HG03175 (cell line): ENCODE data around the gene SPATC1L.

ENCODE experiments used
- ATAC-seq: cut with Tn5 transposase; IDR thresholded peaks from one replicate; pipeline ENCODE4 v1.9.1; 2021; ENCODE audit warnings: mild to moderate bottlenecking, moderate library complexity; ENCODE audit not compliant: unreplicated experiment

Gene SPATC1L

GRCh38 chr21:46137908-46138307, 46.4 kb downstream of the SPATC1L start:
- ATAC-seq = no peak

- ATAC-seq = no peak
Observed at GRCh38 chr21:46136739-46137349, 47.4 kb downstream of the SPATC1L start.

- no peak for ATAC-seq
Observed at GRCh38 chr21:46135782-46136395, 48.4 kb downstream of the SPATC1L start.

- ATAC-seq = no peak
Observed at GRCh38 chr21:46131838-46132651, 52.2 kb downstream of the SPATC1L start.

- ATAC-seq = no peak
Observed at GRCh38 chr21:46131588-46131837, 52.7 kb downstream of the SPATC1L start.

DNA sequence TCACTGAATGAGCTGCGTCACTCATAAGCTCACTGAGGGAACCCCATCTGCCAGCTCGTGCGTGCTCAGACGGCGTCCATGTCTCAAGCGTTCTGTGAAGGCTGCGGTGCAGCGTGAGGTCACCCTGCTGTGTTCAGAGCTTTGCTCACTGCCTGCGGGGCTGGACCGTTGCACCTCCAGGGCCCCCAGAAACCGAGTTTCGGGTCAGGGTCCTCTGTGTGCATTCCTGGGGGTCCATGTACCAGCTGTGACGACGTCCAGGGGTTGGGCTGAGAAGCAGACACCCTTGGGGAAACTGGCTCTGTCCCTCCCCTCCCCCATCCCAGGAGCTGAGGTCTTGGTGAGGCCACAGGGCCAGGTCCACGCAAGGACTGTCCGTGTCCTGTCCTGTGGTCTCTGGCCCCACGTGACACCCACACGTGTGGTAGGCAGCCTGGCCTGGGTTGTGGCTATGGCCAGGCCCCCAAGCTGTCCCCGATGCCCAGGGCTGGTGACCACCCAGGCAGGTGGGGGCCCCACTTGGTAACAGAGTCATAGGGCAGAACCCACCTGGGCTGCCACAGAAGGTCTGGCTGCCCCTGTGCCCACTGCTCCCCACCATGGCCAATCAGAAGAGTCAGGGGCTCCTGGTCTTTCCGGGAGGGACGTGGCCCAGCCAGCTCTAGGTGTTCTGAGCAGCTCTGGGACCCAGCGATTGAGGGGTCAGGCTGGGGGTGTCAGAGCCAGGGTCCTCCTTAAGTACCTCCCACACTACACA, 53.2 kb downstream of the SPATC1L start:
- ATAC-seq = no peak

DNA sequence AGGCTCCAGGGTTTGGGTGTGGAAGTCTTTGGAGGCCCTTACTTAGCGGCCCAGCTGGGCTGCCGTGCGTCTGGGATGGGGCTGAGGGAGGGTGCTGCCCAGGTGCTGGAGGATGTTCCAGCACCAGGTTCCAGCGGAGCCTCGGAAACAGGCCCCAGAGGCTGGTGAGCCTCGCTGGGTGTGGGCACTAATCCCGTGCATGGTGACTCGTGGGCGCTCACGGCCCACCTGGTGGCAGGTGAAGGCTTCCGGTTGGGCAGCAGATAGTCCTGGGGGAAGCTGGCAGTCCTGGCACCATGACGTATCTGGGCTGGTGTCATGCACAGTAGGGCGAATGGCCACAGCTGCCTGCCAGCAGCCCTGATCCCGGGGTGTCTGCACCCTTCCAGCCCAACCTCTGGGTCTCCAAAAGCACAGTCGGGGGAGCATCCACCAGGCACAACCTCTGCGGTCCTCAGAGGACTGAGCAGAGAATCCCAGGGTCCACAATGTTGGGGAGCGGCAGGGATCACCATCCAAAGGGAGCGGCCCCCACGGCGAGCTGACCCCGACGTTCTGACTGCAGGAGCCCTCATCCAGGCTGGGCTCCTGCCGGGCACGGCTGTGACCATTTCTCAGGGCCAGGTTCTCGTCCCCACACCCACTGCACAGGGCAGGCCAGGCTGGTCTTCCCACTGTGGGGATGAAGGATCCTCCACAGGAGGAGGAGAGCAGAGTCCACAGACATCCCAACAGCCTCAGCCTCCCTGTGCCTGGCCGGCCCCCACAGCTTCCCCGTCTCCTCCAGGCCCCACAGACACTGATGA, 54.2 kb downstream of the SPATC1L start:
- no peak for ATAC-seq

GRCh38 chr21:46128933-46129571, 55.2 kb downstream of the SPATC1L start:
- ATAC-seq = no peak

- no peak for ATAC-seq
Observed at GRCh38 chr21:46128106-46128932, 55.9 kb downstream of the SPATC1L start.

- no peak for ATAC-seq
Observed at GRCh38 chr21:46127239-46128105, 56.8 kb downstream of the SPATC1L start.

- ATAC-seq = no peak
Observed at GRCh38 chr21:46126309-46127238, 57.7 kb downstream of the SPATC1L start.

DNA sequence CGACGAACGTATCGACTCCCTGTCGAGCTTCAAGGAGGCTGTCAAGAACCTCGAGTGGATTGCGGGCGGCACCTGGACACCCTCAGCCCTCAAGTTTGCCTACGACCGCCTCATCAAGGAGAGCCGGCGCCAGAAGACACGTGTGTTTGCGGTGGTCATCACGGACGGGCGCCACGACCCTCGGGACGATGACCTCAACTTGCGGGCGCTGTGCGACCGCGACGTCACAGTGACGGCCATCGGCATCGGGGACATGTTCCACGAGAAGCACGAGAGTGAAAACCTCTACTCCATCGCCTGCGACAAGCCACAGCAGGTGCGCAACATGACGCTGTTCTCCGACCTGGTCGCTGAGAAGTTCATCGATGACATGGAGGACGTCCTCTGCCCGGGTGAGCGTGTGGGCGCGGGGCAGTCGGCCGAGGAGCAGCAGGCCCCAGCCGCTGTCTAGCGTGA, 58.4 kb downstream of the SPATC1L start:
- no peak for ATAC-seq

GRCh38 chr21:46124926-46125845, 59.1 kb downstream of the SPATC1L start:
- no peak for ATAC-seq

- no peak for ATAC-seq
Observed at GRCh38 chr21:46124083-46124925, 60.0 kb downstream of the SPATC1L start.
